ENCODE results near the gene MARCHF2.

Gene MARCHF2

GRCh38 chr19:8453616-8454015 lies 40.5 kb downstream of the MARCHF2 start:
- no peak for DNase-seq (ENCODE audit: low read depth in 2 of 2)

GRCh38 chr19:8454218-8454617 lies 41.1 kb downstream of the MARCHF2 start:
- DNase-seq (ENCODE audit: low read depth in 2 of 2), result no peak

- DNase-seq (ENCODE audit: low read depth in 2 of 2), result no peak
Observed at GRCh38 chr19:8455018-8455417, 41.9 kb downstream of the MARCHF2 start.

GRCh38 chr19:8456064-8456463 lies 43.0 kb downstream of the MARCHF2 start:
- DNase-seq (ENCODE audit: low read depth in 2 of 2), result no peak

GRCh38 chr19:8457209-8457608 lies 44.1 kb downstream of the MARCHF2 start:
- DNase-seq (ENCODE audit: low read depth in 2 of 2), result no peak

- DNase-seq (ENCODE audit: low read depth in 2 of 2), result no peak
Observed at GRCh38 chr19:8457827-8458226, 44.7 kb downstream of the MARCHF2 start.

GRCh38 chr19:8458380-8458779 lies 45.3 kb downstream of the MARCHF2 start:
- DNase-seq (ENCODE audit: low read depth in 2 of 2), result no peak

- DNase-seq (ENCODE audit: low read depth in 2 of 2), result no peak
Observed at GRCh38 chr19:8459095-8459494, 46.0 kb downstream of the MARCHF2 start.

- no peak for DNase-seq (ENCODE audit: low read depth in 2 of 2)
Observed at GRCh38 chr19:8459520-8460270, 46.6 kb downstream of the MARCHF2 start.

- DNase-seq (ENCODE audit: low read depth in 2 of 2), result no peak
Observed at GRCh38 chr19:8460516-8461298, 47.6 kb downstream of the MARCHF2 start.

GRCh38 chr19:8461376-8461775 lies 48.3 kb downstream of the MARCHF2 start:
- DNase-seq (ENCODE audit: low read depth in 2 of 2), result no peak

GRCh38 chr19:8461891-8462290 lies 48.8 kb downstream of the MARCHF2 start:
- DNase-seq (ENCODE audit: low read depth in 2 of 2), result no peak

- no peak for DNase-seq (ENCODE audit: low read depth in 2 of 2)
Observed at GRCh38 chr19:8462571-8462970, 49.5 kb downstream of the MARCHF2 start.

- DNase-seq (ENCODE audit: low read depth in 2 of 2), result no peak
Observed at GRCh38 chr19:8463365-8463764, 50.3 kb downstream of the MARCHF2 start.

- no peak for DNase-seq (ENCODE audit: low read depth in 2 of 2)
Observed at GRCh38 chr19:8466018-8466417, 52.9 kb downstream of the MARCHF2 start.

GRCh38 chr19:8468124-8468523 lies 55.0 kb downstream of the MARCHF2 start:
- no peak for DNase-seq (ENCODE audit: low read depth in 2 of 2)

- no peak for DNase-seq (ENCODE audit: low read depth in 2 of 2)
Observed at GRCh38 chr19:8468761-8469373, 55.8 kb downstream of the MARCHF2 start.

- DNase-seq (ENCODE audit: low read depth in 2 of 2), result no peak
Observed at GRCh38 chr19:8469613-8470368, 56.7 kb downstream of the MARCHF2 start.

GRCh38 chr19:8473648-8474476 lies 60.8 kb downstream of the MARCHF2 start:
- no peak for DNase-seq (ENCODE audit: low read depth in 2 of 2)

- DNase-seq (ENCODE audit: low read depth in 2 of 2), result no peak
Observed at GRCh38 chr19:8475005-8475404, 61.9 kb downstream of the MARCHF2 start.

- DNase-seq (ENCODE audit: low read depth in 2 of 2), result no peak
Observed at GRCh38 chr19:8476524-8476923, 63.4 kb downstream of the MARCHF2 start.

All from stimulated activated CD4-positive, alpha-beta T cell treated with anti-CD3 and anti-CD28 coated beads, Interleukin-4, amount 100 ng/mL, for 48 hours (primary cell).